ENCODE results near the gene TUT1.

GRCh38 chr11:62556108-62556874, 35.0 kb downstream of the TUT1 start:
- TF ChIP-seq CTCF (IDR thresholded peaks at IDR 0.05) = no peak
- TF ChIP-seq POLR2A (IDR thresholded peaks at IDR 0.05) = no peak
- peak; percentile 45 to 73 (median 58) for TF ChIP-seq POLR2AphosphoS5 (IDR thresholded peaks at IDR 0.05)
